Stimulated activated CD8-positive, alpha-beta memory T cell treated with anti-CD3 and anti-CD28 coated beads, Interleukin-12 subunit alpha, Interleukin-12 subunit beta, amount 100 ng/mL, for 24 hours (primary cell): ENCODE data around the gene OR52I1.

Experiments
- DNase-seq: peaks from one replicate; pipeline ENCODE4 v3.0.0-alpha.2; 2020; ENCODE audit errors: extremely low read depth

Gene OR52I1, protein sequence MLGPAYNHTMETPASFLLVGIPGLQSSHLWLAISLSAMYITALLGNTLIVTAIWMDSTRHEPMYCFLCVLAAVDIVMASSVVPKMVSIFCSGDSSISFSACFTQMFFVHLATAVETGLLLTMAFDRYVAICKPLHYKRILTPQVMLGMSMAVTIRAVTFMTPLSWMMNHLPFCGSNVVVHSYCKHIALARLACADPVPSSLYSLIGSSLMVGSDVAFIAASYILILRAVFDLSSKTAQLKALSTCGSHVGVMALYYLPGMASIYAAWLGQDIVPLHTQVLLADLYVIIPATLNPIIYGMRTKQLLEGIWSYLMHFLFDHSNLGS

DNA sequence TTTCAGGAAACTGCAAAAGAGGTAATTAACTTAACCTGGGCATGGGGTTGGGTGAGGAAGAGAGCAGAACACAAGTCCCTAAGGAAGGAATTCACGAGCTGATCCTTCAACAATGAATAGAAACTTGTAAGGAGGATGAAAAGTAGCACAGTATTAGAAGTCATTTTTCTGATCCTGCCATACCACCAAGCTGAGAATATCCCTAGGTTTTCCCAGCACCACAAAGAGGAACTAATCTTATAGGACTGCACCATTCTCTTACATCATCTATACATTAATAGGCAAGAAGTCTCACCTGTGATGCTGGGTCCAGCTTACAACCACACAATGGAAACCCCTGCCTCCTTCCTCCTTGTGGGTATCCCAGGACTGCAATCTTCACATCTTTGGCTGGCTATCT lies at the start of gene OR52I1:
TSS of gene OR52I1 (plus strand) at position 301 of the 400 bp plus-strand sequence. CDS start at position 301, 0 bp downstream.
- no peak for DNase-seq

DNA sequence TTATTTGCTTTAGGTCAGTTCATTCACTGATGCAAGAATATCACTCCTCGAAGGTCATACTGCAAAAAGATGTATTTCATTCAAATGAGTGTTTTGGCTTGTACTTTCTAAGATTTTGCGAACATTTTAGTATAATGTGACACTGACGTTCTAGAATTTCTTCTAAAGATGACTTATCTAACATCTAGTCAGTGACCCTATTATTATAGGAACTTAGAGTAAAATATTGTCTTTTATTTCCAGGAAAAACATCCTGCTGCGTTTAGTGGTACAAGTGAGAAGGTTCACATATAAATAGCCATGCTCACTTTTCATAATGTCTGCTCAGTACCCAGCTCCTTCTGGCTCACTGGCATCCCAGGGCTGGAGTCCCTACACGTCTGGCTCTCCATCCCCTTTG lies 48.9 kb upstream of the OR52I1 start, which contains the start of gene OR52M1:
TSS of gene OR52M1 (plus strand) at position 301 of the 400 bp plus-strand sequence. CDS start at position 301, 0 bp downstream.
- DNase-seq: no peak

DNA sequence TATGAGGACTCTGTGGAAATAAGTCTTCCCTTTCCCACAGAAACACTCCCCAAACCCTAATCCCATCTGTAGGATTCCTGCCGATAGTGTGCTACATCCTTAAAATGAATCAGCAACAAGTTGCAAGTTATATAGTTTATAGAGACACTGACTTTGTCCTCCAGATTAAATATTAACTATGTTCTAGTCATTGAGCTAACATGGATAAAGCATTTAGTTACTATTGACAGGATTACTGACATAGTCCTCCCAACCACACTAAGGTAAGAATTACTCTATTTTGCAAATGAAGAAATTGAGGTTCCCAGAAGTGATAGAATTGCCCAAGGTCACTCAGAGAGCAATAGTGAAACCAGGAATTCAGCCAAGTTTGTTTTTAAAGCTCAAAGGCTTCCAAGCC lies 47.0 kb upstream of the OR52I1 start:
- DNase-seq: no peak

DNA sequence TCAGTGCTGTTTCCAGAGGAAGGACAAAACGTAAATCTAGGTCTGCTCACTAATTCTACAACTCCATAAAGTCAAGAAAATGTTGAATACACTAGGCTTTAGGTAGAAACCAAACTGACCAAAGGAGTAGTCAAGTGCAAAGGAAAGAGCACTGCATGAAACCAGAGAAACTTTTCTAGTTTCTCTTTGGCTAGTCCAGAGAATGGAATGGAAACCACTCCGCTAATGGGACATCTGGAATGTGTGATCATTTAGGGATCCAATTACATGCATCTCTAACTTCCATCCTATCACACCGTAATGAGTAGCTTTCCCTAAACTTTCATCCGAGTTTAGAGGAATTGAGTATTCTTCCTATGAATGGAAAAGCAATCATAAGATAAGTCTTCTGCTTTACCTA lies 46.4 kb upstream of the OR52I1 start:
- no peak for DNase-seq

DNA sequence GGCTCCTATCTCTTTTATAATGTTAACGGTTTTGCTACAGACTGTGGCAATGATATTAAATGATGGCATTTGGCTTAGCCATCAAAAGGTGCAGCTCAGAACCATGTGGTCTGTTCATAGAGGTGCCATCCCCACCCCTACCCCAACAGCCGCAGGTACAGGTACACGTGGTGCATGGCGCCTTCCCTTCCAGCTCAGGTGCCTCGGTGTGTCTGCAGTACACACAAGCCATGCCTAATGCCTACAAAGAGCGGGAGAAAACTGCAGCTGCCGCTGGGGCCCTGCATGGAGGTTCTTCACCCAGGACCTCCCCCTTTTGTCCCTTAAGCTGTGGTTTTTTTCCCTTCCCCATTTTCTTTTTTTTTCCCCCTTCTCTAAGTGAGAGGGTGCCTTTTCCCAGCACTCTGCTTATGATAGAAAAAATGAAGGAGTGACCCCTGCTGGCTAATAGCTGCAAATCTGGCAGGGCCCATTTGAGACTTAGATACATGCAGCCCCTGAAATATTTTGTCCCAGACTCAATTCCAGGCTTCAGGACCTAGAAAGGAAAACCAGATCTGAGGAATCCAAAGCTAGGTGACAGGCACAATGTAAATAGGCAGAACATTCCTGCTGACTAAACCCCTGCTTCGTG lies 42.4 kb upstream of the OR52I1 start:
- no peak for DNase-seq

DNA sequence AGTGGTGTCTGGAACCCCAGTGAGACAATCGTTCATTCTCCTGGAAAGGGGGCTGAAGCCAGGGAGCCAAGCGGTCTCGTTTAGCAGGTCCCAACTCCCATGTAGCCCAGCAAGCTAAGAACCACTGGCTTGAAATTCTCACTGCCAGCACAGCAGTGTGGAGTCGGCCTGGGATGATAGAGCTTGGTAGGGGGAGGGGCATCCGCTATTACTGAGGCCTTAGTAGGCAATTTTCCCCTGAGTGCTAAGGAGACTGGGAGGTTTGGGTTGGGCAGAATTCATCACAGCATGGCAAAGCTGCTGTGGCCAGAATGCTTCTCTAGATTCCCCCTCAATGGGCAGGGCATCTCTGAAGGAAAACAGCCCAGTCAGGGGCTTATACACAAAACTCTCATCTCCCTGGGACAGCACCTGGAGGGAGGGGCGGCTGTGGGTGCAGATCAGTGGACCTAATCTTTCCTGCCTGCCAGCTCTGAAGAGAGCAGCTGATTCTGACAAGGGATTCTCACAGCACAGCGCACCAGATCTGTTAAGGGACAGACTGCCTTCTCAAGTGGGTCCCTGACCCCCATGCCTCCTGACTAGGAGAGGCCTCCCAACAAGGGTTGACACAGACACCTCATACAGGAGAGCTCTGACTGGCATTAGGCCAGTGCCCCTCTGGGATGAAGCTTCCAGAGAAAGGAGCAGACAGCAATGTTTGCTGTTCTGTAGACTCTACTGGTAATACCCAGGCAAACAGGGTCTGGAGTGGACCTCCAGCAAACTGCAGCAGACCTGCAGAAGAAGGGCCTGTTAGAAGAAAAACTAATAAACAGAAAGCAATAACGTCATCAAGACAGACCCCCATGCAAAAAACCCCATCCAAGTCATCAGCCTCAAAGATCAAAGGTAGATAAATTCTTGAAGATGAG lies 34.1 kb upstream of the OR52I1 start:
- no peak for DNase-seq

DNA sequence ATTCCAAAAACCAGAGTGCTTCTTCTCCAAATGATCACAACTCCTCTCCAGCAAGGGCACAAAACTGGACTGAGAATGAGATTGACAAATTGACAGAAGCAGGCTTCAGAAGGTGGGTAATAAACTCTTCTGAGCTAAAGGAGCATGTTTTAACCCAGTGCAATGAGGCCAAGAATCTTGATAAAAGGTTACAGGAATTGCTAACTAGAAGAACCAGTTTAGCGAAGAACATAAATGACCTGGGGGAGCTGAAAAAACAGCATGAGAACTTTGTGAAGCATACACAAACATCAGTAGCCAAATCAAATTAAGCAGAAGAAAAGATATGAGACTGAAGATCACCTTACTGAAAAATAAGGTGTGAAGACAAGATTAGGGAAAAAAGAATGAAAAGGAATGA lies 33.4 kb upstream of the OR52I1 start:
- no peak for DNase-seq

DNA sequence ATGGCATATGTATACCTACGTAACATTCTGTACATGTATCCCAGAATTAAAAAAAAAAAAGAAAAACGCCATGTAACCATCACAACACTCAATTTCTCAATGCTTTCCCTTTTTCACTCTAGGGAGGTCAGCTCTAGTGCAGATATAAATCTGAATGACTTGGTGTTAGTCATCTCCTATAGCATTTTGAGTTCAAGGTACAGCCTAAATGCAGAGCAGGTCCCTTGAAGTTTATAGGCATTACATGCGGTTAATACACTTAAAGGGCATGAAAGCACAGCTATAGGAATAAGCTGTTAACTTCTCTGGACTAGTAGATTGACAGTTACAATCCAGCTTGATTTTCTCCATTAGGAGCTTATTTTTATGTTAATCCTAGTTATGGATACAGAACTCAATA lies 28.5 kb upstream of the OR52I1 start:
- DNase-seq: no peak

DNA sequence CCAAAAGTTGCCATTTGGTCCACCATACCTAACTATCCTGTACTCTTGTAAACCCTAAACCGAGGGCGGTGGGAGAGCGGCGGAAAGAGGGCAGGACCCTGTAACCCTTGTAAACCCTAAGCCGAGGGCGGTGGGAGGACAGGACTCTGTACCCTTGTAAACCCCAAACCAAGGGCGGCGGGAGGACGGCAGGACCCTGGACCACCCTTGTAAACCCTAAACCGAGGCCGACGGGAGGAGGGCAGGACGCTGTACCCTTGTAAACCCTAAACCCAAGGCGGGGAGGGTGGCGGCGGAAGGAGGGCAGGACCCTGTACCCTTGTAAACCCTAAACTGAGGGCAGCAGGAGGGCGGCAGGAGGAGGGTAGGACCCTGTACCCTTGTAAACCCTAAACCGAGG lies 24.8 kb upstream of the OR52I1 start:
- DNase-seq: no peak

DNA sequence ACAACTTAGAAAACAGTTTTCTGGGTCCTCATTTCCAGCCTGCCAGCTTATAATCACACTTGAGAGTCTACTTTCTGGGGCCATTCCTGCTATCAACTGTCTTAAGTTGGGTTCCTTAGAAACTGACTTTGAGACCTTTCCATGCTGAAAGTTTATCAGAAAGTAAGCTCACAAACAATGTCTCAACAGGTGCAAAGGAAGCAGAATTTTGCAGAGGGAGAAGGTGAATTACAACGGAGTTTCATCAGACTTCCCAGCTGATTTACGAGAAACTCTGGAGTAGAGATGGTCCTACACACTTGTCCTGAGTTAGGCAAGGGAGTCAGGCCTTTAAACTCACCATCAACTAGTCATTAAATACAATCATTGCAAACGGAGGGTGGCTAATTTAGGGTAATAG lies 17.0 kb upstream of the OR52I1 start:
- no peak for DNase-seq

DNA sequence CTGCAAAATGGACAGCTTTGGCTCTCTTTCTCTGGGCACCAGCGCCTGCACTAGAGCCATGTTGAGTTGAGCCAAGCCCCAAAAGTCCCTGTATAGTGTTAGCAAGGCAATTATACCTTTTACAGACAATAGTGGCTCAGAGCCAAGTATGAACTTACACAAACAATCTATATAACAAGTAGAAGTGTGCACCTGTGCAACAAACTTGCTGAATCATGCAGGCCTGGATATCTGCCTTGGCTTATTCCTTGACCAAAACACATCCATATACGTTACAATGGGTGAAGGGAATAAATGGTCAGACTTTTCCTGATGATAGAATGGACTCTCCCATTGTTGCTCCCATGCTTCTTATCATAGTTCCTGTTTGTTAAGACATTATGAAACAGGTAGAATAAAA lies 16.1 kb upstream of the OR52I1 start:
- DNase-seq: no peak

DNA sequence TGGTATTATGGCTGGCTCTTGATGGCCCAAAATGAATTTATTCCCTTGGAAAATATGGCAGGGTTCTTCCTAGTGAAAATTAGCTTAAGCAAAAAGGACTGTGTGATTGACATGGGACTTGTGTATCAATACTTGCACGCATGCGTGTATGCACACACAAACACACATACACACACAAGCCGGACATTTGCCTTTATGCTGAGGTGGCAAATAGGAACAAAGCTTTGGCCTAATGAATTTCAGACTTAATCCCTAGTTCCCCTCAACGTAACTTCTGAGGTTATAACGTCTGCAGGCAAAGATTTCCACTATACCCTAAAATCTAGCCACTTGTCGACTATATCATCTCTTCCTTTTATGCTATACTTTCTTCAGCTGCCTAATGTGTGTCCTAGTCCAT lies 15.2 kb upstream of the OR52I1 start:
- DNase-seq: no peak

DNA sequence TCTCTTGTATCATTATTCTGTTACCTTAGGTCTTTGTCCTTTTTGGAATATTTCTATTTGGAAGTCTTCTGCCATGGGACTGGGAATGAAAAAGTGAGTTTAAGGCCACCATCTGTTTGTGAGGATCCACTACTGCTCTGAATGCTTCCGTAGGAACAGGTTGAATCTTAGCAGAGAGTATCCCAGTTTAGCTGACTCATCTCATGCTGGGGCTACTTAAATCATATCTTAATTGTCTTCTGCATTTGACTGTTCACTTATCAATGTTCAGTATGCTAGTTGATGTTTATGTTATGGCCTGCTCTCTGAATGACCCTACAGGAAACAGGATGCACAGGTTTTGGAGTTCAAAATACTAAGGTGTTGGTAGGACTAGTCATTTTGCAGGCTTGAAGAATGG lies 13.7 kb upstream of the OR52I1 start:
- no peak for DNase-seq

DNA sequence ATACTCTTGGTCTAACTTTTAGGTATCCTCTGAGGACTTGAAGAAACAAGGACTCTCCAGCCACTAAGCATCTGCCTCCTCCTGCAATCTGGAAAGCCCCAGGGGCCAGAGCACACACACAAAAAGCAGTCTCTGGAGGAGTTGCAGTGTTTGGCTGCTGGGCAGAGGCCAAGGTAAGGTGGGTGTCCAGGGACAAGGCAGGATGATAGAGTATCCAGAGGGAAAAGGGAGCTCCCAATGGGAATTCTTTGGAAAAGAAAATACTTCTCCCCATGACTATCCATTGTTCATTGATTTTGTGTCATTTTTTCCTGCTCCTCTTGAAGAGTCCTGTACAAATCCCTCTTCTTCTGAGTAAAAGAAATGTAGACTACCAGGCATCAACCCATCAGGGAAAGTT lies 12.4 kb upstream of the OR52I1 start, which contains the start of gene OR52I2:
TSS of gene OR52I2 (plus strand) at position 301 of the 400 bp plus-strand sequence.
- DNase-seq: no peak

DNA sequence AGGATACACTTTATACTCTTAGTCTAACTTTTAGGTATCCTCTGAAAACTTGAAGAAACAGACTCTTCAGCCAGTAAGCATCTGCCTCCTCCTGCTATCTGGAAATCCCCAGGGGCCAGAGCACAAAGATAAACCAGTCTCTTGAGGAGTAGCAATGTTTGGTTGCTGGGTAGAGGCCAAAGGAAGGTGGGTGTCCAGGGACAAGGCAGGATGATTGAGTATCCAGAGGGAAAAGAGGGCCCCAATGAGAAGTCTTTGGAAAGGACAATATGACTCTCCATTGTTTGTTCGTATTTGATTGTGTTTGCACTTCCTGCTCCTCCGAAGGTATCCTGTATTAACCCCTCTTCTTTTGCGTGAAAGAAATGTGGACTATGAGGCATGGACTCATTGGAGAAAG lies 4.8 kb upstream of the OR52I1 start:
- no peak for DNase-seq

DNA sequence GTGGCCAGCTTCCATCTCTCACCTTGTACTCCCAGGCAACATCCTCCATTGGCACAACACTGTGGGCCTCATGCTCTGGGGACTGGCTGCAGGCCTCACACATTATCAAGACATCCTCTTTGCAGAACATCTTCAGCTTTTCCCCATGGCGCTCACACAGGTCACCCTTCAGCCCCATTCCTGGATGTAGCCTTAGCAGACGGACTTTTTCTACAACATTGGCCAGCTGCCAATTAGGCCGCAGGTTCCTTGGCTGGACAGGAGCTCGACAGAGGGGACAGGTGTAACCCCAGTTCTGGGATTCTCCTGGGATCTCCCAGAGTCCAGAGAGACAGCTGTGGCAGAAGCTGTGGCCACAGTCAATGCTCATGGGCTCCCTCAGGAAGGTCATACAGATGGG lies 11.2 kb downstream of the OR52I1 start:
- DNase-seq: no peak

DNA sequence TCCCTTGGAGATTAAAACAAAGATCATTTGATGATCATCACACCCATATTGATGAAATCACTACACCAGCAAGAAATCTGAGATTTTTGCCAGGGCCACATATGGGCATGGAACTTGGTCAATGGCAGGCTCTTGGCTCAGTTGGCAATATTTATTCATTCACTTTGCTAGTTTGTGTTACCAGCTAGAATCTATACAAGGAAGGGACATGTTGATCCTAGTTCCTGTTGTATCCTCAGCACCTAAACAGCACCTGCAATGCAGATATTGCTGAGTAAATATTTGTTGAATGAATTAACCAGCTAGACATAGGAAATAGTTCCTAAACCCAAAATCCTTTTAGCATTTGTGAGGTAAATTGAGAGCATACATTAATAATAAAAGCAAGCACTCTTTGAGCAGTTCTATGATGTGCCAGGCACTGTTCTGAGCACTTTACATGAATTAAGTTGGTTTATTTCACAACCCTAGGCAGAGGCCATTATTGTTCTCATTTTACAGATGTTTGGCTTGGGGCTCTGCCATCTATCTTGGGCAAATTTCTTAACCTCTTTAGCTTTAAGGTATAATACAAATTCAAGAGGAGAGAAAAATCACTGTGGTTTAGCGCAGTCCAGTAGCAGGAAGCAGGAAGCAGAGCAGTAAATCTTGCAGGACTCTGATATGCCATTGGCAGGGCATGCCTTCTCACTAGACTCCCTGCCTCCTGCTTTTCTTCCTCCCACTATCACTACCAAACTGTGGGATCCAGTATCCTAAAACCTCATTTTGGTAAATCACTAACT lies 12.6 kb downstream of the OR52I1 start:
- DNase-seq: no peak

DNA sequence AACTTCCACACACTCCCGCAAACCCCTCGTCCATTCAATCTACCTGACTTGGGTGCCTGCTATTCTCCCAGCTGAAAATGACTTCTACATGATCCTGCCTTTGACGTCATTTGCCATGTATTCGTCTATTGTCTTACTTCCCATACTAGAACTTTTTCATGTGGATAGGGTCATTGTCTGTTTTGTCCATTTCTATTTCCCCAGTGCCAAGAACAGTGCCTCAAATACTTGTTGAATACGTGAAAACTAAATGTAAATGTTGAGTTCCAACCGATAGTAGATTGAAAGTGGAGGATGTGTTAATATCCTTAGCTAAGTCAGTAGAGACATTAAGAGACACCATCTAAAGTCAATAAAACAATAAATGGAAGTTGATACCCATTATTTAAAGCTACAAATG lies 13.3 kb downstream of the OR52I1 start:
- DNase-seq: no peak

DNA sequence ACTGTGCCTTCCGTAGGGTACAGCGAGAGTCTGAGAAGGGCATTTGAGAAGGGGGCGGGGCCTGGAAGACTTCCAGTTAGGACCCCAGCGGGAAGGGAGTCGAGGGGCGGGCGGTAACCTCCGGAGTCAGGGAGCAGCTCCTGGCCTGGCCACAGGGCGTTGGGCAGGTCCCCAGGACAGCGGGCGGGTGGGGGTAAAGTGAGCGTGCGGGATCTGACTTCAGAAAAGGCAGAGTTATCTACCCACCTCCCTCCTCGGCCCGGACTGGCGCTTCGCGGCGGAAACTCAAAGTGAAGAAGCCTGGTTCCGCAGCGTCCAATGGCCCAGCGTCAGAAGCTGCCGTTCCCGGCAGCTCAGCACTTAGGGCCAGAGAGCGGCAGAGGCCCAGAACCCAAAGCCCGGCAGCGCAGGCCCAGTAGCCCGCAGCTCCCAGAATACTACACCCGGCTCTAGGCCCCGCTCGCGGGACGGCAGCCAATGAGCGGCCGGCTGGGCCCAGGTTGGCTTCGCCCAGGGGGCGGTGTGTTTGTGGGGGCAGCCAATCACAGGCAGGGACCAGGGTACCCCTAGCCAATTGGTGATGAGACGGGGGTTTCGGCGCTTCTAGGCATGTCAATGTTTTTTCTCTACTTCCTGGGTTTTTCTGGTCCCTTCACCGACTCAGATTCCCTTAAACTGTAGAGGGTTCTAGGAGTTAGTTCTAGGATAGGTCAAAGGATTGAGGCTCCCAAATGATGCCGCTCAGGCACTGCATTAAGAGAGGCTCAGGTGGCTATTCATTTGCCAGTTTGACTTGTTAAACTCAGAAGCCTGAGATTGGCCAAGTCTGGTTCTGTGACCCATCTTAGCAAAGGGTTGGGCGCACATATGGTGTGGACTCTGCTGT lies 14.2 kb downstream of the OR52I1 start, which contains the start of gene TRIM68:
TSS of gene TRIM68 (minus strand) at position 451 of the 886 bp plus-strand sequence. CDS start 2,727 bp downstream, outside the sequence.
- DNase-seq: peak; percentile 89

DNA sequence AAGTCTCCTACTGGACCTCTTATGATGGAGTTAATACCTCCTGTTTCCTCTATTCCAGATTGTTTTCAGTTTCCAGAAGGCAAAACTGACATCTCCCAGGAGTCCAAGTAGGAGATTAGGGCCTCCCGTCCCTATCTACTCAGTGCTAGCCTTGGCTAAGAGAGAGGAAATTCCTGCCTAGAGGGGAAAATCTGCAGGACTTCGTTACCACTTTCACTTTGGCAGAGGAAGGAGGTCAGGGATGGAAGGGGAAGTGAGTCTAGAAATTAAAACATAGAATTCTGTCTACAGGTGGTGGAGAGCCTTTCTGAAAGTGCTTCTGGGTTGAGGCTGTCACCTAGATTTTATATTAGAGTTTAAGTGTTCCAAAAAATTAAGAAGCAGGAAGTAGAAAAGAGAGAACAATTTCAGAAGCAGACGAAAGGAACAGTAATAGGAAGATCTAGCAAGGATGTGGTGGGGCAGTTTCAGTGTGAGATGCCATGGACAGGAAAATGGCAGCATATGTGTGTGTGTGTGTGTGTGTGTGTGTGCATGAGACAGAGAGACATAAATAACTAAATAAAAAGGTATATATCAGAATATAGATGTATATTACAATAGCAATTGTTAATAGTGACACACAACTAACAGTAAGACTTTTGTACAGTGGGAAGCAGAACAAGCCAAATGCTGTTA lies 16.6 kb downstream of the OR52I1 start:
- DNase-seq: no peak
